ENCODE data around the gene GRIA1. TPM values are rescaled to one million over a fixed set of nuclear protein-coding genes. Genes with fewer than 3 reads are reported as not detected.

The GRIA1 gene
- total RNA-seq, 4 donors from 2014 or later, result 1.7 TPM; not detected in 3

- no peaks in the 10 kb centered on the region for H3K4me1 ChIP-seq
- H3K4me3 ChIP-seq, result no peak overlapping the region
- no peaks in the 10 kb centered on the region for H3K36me3 ChIP-seq
- no peaks in the 10 kb centered on the region for H3K9me3 ChIP-seq
- TF ChIP-seq POLR2A (IDR thresholded peaks at IDR 0.05) (no peak), CTCF (IDR thresholded peaks at IDR 0.05) (no peak)
- no peak for DNase-seq
- H3K27me3 ChIP-seq, result no peaks in the 10 kb centered on the region
- no peak overlapping the region for H3K27ac ChIP-seq
Observed at GRCh38 chr5:153537207-153537606, 46.7 kb downstream of the GRIA1 start.

- Histone ChIP-seq H3K27ac (no peak overlapping the region), H3K9me3 (no peaks in the 10 kb centered on the region), H3K36me3 (no peaks in the 10 kb centered on the region), H3K27me3 (no peaks in the 10 kb centered on the region), H3K4me3 (no peak overlapping the region), H3K4me1 (no peaks in the 10 kb centered on the region)
- DNase-seq, result no peak
- TF ChIP-seq POLR2A (IDR thresholded peaks at IDR 0.05) (no peak), CTCF (IDR thresholded peaks at IDR 0.05) (no peak)
Observed at GRCh38 chr5:153539983-153540382, 49.5 kb downstream of the GRIA1 start.

GRCh38 chr5:153542536-153542935 is 52.1 kb downstream of the GRIA1 start:
- TF ChIP-seq POLR2A (IDR thresholded peaks at IDR 0.05) (no peak), CTCF (IDR thresholded peaks at IDR 0.05) (no peak)
- Histone ChIP-seq H3K9me3 (no peaks in the 10 kb centered on the region), H3K4me3 (no peak overlapping the region), H3K27ac (no peak overlapping the region), H3K4me1 (no peaks in the 10 kb centered on the region), H3K27me3 (no peaks in the 10 kb centered on the region), H3K36me3 (no peaks in the 10 kb centered on the region)
- no peak for DNase-seq

DNA sequence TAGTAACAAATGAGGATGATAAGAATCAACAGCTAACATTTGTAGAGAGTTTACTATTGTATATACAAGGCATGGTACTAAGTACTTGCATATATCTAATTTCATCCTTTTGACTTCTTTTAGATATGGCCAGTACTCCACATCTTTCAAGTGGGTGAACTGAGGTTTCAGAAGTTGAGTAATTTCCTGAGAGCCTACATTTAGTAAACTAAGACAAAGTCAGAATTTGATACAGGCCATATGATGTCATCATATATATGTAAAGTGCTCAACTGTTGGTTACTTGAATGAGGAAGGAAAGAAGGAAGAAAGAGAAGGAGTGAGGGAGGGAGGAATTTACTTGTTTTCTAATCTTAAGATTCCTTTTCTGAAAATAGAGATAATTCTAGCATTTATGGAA is 52.8 kb downstream of the GRIA1 start:
- H3K4me1 ChIP-seq, result no peaks in the 10 kb centered on the region
- TF ChIP-seq POLR2A (IDR thresholded peaks at IDR 0.05), result no peak
- TF ChIP-seq CTCF (IDR thresholded peaks at IDR 0.05), result no peak
- H3K36me3 ChIP-seq, result no peaks in the 10 kb centered on the region
- no peaks in the 10 kb centered on the region for H3K27me3 ChIP-seq
- no peak overlapping the region for H3K4me3 ChIP-seq
- DNase-seq, result no peak
- H3K27ac ChIP-seq, result no peak overlapping the region
- no peaks in the 10 kb centered on the region for H3K9me3 ChIP-seq

GRCh38 chr5:153543959-153544470 is 53.5 kb downstream of the GRIA1 start:
- Histone ChIP-seq H3K27ac (no peak overlapping the region), H3K9me3 (no peaks in the 10 kb centered on the region)
- no peak for TF ChIP-seq CTCF (IDR thresholded peaks at IDR 0.05)
- TF ChIP-seq POLR2A (IDR thresholded peaks at IDR 0.05), result no peak

GRCh38 chr5:153544706-153545105 is 54.2 kb downstream of the GRIA1 start:
- H3K27ac ChIP-seq, result no peak overlapping the region
- no peaks in the 10 kb centered on the region for H3K27me3 ChIP-seq
- H3K4me1 ChIP-seq, result no peaks in the 10 kb centered on the region
- no peak for DNase-seq
- no peaks in the 10 kb centered on the region for H3K36me3 ChIP-seq
- no peaks in the 10 kb centered on the region for H3K9me3 ChIP-seq
- no peak overlapping the region for H3K4me3 ChIP-seq
- no peak for TF ChIP-seq CTCF (IDR thresholded peaks at IDR 0.05)
- no peak for TF ChIP-seq POLR2A (IDR thresholded peaks at IDR 0.05)

More at GRCh38 chr5:153543959-153544470, 53.5 kb downstream of the GRIA1 start:
- Histone ChIP-seq H3K27me3 (no peaks in the 10 kb centered on the region), H3K4me1 (no peaks in the 10 kb centered on the region), H3K4me3 (no peak overlapping the region), H3K36me3 (no peaks in the 10 kb centered on the region)
- DNase-seq, result no peak
